Measurements from ENCODE around the gene SERPING1.
A peak's percentile ranks its signal among the peaks of the same experiment; 100 is the strongest.

SERPING1 gene

GRCh38 chr11:57597916-57598830 lies 688 bp downstream of the SERPING1 start:
- peak; percentile 77 for DNase-seq (ENCODE audit: low read depth, low spot score)
- Histone ChIP-seq H3K4me1 (ENCODE audit: insufficient read depth, insufficient read length) (peaks cover 3% of the 10 kb centered on the region), H3K27me3 (ENCODE audit: insufficient read depth, insufficient read length) (no peaks in the 10 kb centered on the region), H3K9me3 (ENCODE audit: insufficient read depth, low read length) (no peaks in the 10 kb centered on the region), H3K4me3 (ENCODE audit: insufficient read length, low read depth) (peak overlapping the region; percentile 52), H3K36me3 (ENCODE audit: insufficient read depth, insufficient read length, low read length) (no peaks in the 10 kb centered on the region), H3K9ac (ENCODE audit: insufficient read length, low read depth) (peak overlapping the region; percentile 79)
- TF ChIP-seq ZNF274 (IDR thresholded peaks at IDR 0.05; ENCODE audit: low read depth, low read length), result no peak
- no peak for TF ChIP-seq SUZ12 (IDR thresholded peaks at IDR 0.05; ENCODE audit: extremely low read depth, insufficient read depth, insufficient read length)

- no peak for DNase-seq (ENCODE audit: low read depth, low spot score)
- no peak for TF ChIP-seq YY1 (IDR thresholded peaks at IDR 0.05; ENCODE audit: insufficient read depth, insufficient read length)
- TF ChIP-seq ZNF274 (IDR thresholded peaks at IDR 0.05; ENCODE audit: low read depth, low read length), result no peak
- no peak for TF ChIP-seq SUZ12 (IDR thresholded peaks at IDR 0.05; ENCODE audit: extremely low read depth, insufficient read depth, insufficient read length)
These were observed 1.3 kb downstream of the SERPING1 start for GRCh38 chr11:57598831-57599155.

GRCh38 chr11:57599381-57599780 lies 1.9 kb downstream of the SERPING1 start:
- peaks cover 3% of the 10 kb centered on the region for H3K4me1 ChIP-seq (ENCODE audit: insufficient read depth, insufficient read length)
- no peak for DNase-seq (ENCODE audit: low read depth, low spot score)
- TF ChIP-seq ZNF274 (IDR thresholded peaks at IDR 0.05; ENCODE audit: low read depth, low read length), result no peak
- no peak for TF ChIP-seq SUZ12 (IDR thresholded peaks at IDR 0.05; ENCODE audit: extremely low read depth, insufficient read depth, insufficient read length)
- no peak for TF ChIP-seq YY1 (IDR thresholded peaks at IDR 0.05; ENCODE audit: insufficient read depth, insufficient read length)
- H3K4me3 ChIP-seq (ENCODE audit: insufficient read length, low read depth), result no peak overlapping the region
- no peaks in the 10 kb centered on the region for H3K9me3 ChIP-seq (ENCODE audit: insufficient read depth, low read length)
- no peak overlapping the region for H3K9ac ChIP-seq (ENCODE audit: insufficient read length, low read depth)
- H3K36me3 ChIP-seq (ENCODE audit: insufficient read depth, insufficient read length, low read length), result no peaks in the 10 kb centered on the region
- no peaks in the 10 kb centered on the region for H3K27me3 ChIP-seq (ENCODE audit: insufficient read depth, insufficient read length)

More at GRCh38 chr11:57598831-57599155, 1.3 kb downstream of the SERPING1 start:
- peak overlapping the region; percentile 52 for H3K4me3 ChIP-seq (ENCODE audit: insufficient read length, low read depth)
- no peaks in the 10 kb centered on the region for H3K9me3 ChIP-seq (ENCODE audit: insufficient read depth, low read length)
- no peaks in the 10 kb centered on the region for H3K36me3 ChIP-seq (ENCODE audit: insufficient read depth, insufficient read length, low read length)
- peak overlapping the region; percentile 34 for H3K9ac ChIP-seq (ENCODE audit: insufficient read length, low read depth)
- peaks cover 3% of the 10 kb centered on the region for H3K4me1 ChIP-seq (ENCODE audit: insufficient read depth, insufficient read length)
- no peaks in the 10 kb centered on the region for H3K27me3 ChIP-seq (ENCODE audit: insufficient read depth, insufficient read length)

GRCh38 chr11:57601297-57601696 lies 3.8 kb downstream of the SERPING1 start:
- Histone ChIP-seq H3K9ac (ENCODE audit: insufficient read length, low read depth) (no peak overlapping the region), H3K9me3 (ENCODE audit: insufficient read depth, low read length) (no peaks in the 10 kb centered on the region), H3K36me3 (ENCODE audit: insufficient read depth, insufficient read length, low read length) (peaks cover 3% of the 10 kb centered on the region), H3K27me3 (ENCODE audit: insufficient read depth, insufficient read length) (no peaks in the 10 kb centered on the region), H3K4me1 (ENCODE audit: insufficient read depth, insufficient read length) (peaks cover 3% of the 10 kb centered on the region), H3K4me3 (ENCODE audit: insufficient read length, low read depth) (no peak overlapping the region)
- DNase-seq (ENCODE audit: low read depth, low spot score), result peak; percentile 18
- TF ChIP-seq ZNF274 (IDR thresholded peaks at IDR 0.05; ENCODE audit: low read depth, low read length) (no peak), SUZ12 (IDR thresholded peaks at IDR 0.05; ENCODE audit: extremely low read depth, insufficient read depth, insufficient read length) (no peak), YY1 (IDR thresholded peaks at IDR 0.05; ENCODE audit: insufficient read depth, insufficient read length) (no peak)

GRCh38 chr11:57604296-57605027 lies 7.0 kb downstream of the SERPING1 start:
- TF ChIP-seq ZNF274 (IDR thresholded peaks at IDR 0.05; ENCODE audit: low read depth, low read length), result no peak
- TF ChIP-seq YY1 (IDR thresholded peaks at IDR 0.05; ENCODE audit: insufficient read depth, insufficient read length), result no peak
- no peak for TF ChIP-seq SUZ12 (IDR thresholded peaks at IDR 0.05; ENCODE audit: extremely low read depth, insufficient read depth, insufficient read length)
- H3K27me3 ChIP-seq (ENCODE audit: insufficient read depth, insufficient read length), result no peaks in the 10 kb centered on the region
- no peak for DNase-seq (ENCODE audit: low read depth, low spot score)
- H3K9me3 ChIP-seq (ENCODE audit: insufficient read depth, low read length), result no peaks in the 10 kb centered on the region
- no peak overlapping the region for H3K9ac ChIP-seq (ENCODE audit: insufficient read length, low read depth)
- H3K4me1 ChIP-seq (ENCODE audit: insufficient read depth, insufficient read length), result peaks cover 3% of the 10 kb centered on the region
- H3K4me3 ChIP-seq (ENCODE audit: insufficient read length, low read depth), result no peak overlapping the region
- peaks cover 3% of the 10 kb centered on the region for H3K36me3 ChIP-seq (ENCODE audit: insufficient read depth, insufficient read length, low read length)

- Histone ChIP-seq H3K9me3 (ENCODE audit: insufficient read depth, low read length) (no peaks in the 10 kb centered on the region), H3K9ac (ENCODE audit: insufficient read length, low read depth) (no peak overlapping the region), H3K4me3 (ENCODE audit: insufficient read length, low read depth) (no peak overlapping the region), H3K36me3 (ENCODE audit: insufficient read depth, insufficient read length, low read length) (peaks cover 3% of the 10 kb centered on the region), H3K4me1 (ENCODE audit: insufficient read depth, insufficient read length) (peaks cover 3% of the 10 kb centered on the region), H3K27me3 (ENCODE audit: insufficient read depth, insufficient read length) (no peaks in the 10 kb centered on the region)
- TF ChIP-seq SUZ12 (IDR thresholded peaks at IDR 0.05; ENCODE audit: extremely low read depth, insufficient read depth, insufficient read length), result no peak
- DNase-seq (ENCODE audit: low read depth, low spot score), result no peak
These were observed 7.5 kb downstream of the SERPING1 start for GRCh38 chr11:57605028-57605420.

GRCh38 chr11:57610170-57610569 lies 12.7 kb downstream of the SERPING1 start:
- Histone ChIP-seq H3K9ac (ENCODE audit: insufficient read length, low read depth) (no peak overlapping the region), H3K36me3 (ENCODE audit: insufficient read depth, insufficient read length, low read length) (peaks cover 3% of the 10 kb centered on the region), H3K4me3 (ENCODE audit: insufficient read length, low read depth) (no peak overlapping the region), H3K4me1 (ENCODE audit: insufficient read depth, insufficient read length) (peaks cover 4% of the 10 kb centered on the region), H3K9me3 (ENCODE audit: insufficient read depth, low read length) (no peaks in the 10 kb centered on the region), H3K27me3 (ENCODE audit: insufficient read depth, insufficient read length) (no peaks in the 10 kb centered on the region)
- no peak for DNase-seq (ENCODE audit: low read depth, low spot score)
- TF ChIP-seq YY1 (IDR thresholded peaks at IDR 0.05; ENCODE audit: insufficient read depth, insufficient read length) (no peak), ZNF274 (IDR thresholded peaks at IDR 0.05; ENCODE audit: low read depth, low read length) (no peak), SUZ12 (IDR thresholded peaks at IDR 0.05; ENCODE audit: extremely low read depth, insufficient read depth, insufficient read length) (no peak)

All from NT2/D1 (cell line).